NCI-H226 (cell line): ENCODE data around the gene FOXE3.

Experiments
- DNase-seq: peaks from one replicate; pipeline ENCODE4 v3.0.0-alpha.2; 2015

Gene FOXE3

GRCh38 chr1:47406966-47407365 lies 9.1 kb upstream of the FOXE3 start:
- no peak for DNase-seq

GRCh38 chr1:47407481-47407880 lies 8.6 kb upstream of the FOXE3 start:
- peak; percentile 74 for DNase-seq

- DNase-seq: peak; percentile 98
These were observed 6.6 kb upstream of the FOXE3 start for GRCh38 chr1:47409311-47410067.

- peak; percentile 26 for DNase-seq
These were observed 6.0 kb upstream of the FOXE3 start for GRCh38 chr1:47410068-47410455.

- peak; percentile 52 for DNase-seq
These were observed 4.6 kb upstream of the FOXE3 start for GRCh38 chr1:47411436-47411835.

GRCh38 chr1:47412437-47412836 lies 3.6 kb upstream of the FOXE3 start:
- DNase-seq: no peak

GRCh38 chr1:47416319-47417169 lies 459 bp downstream of the FOXE3 start:
- no peak for DNase-seq

GRCh38 chr1:47417170-47418044 lies 1.3 kb downstream of the FOXE3 start:
- DNase-seq: no peak

GRCh38 chr1:47418122-47418521 lies 2.0 kb downstream of the FOXE3 start:
- DNase-seq: no peak

GRCh38 chr1:47418681-47419325 lies 2.7 kb downstream of the FOXE3 start:
- DNase-seq: peak; percentile 18

GRCh38 chr1:47420547-47420946 lies 4.5 kb downstream of the FOXE3 start:
- DNase-seq: no peak

- no peak for DNase-seq
These were observed 7.8 kb downstream of the FOXE3 start for GRCh38 chr1:47423872-47424271.

- DNase-seq: peak; percentile 52
These were observed 8.4 kb downstream of the FOXE3 start for GRCh38 chr1:47424336-47424982.

GRCh38 chr1:47431534-47431933 lies 15.4 kb downstream of the FOXE3 start:
- DNase-seq: peak; percentile 72

GRCh38 chr1:47432071-47433036 lies 16.3 kb downstream of the FOXE3 start:
- peak; percentile 68 for DNase-seq

- no peak for DNase-seq
These were observed 16.9 kb downstream of the FOXE3 start for GRCh38 chr1:47433037-47433421.

GRCh38 chr1:47433477-47434050 lies 17.5 kb downstream of the FOXE3 start:
- DNase-seq: no peak

- DNase-seq: no peak
These were observed 18.2 kb downstream of the FOXE3 start for GRCh38 chr1:47434051-47434842.

- no peak for DNase-seq
These were observed 19.6 kb downstream of the FOXE3 start for GRCh38 chr1:47435506-47436303.
